Measurements from ENCODE around the gene CCDC102A.

- TF ChIP-seq CTCF (IDR thresholded peaks at IDR 0.05 in 2 of 3, conservative IDR thresholded peaks at IDR 0.05 in 1 of 3; ENCODE audit: borderline replicate concordance in 1 of 3, insufficient read depth in 1 of 3, low read depth in 2 of 3, low read length in 2 of 3) (no peak), POLR2A (IDR thresholded peaks at IDR 0.05; ENCODE audit: borderline replicate concordance, extremely low read depth, insufficient read depth, insufficient read length) (no peak), YY1 (IDR thresholded peaks at IDR 0.05; ENCODE audit: extremely low read depth, insufficient replicate concordance, low read depth, low read length) (no peak), MAX (IDR thresholded peaks at IDR 0.05) (no peak), ZBTB33 (IDR thresholded peaks at IDR 0.05; ENCODE audit: extremely low read depth, insufficient replicate concordance, low read length) (no peak), POLR2AphosphoS5 (IDR thresholded peaks at IDR 0.05; ENCODE audit: low read depth, low read length) (no peak), TCF7L2 (IDR thresholded peaks at IDR 0.05; ENCODE audit: borderline replicate concordance, extremely low read depth, insufficient read depth, insufficient read length) (no peak), CBX3 (IDR thresholded peaks at IDR 0.05; ENCODE audit: low read depth) (no peak), ZNF274 (IDR thresholded peaks at IDR 0.05; ENCODE audit: low read depth, low read length) (no peak), SIN3A (IDR thresholded peaks at IDR 0.05; ENCODE audit: low read depth) (no peak), EZH2 (IDR thresholded peaks at IDR 0.05) (no peak), REST (IDR thresholded peaks at IDR 0.05; ENCODE audit: low read depth) (no peak), SP1 (IDR thresholded peaks at IDR 0.05; ENCODE audit: low read depth) (no peak)
Observed at GRCh38 chr16:57507136-57508034, 29.0 kb downstream of the CCDC102A start.

Data from HCT116 (cell line).